SK-N-SH (cell line): ENCODE measurements around the gene CCDC169.

ENCODE experiments used
- CTCF ChIP-seq: fragments of 200-600 bp; sonication (generic); IDR thresholded peaks from 2 replicates; pipeline ENCODE4 v1.6.1; 2017; ENCODE audit warnings: antibody characterized with exemption, mild to moderate bottlenecking, moderate library complexity
- ELF1 ChIP-seq: IDR thresholded peaks from 2 replicates; pipeline ENCODE4 v1.4.0; 2012
- JUND ChIP-seq: IDR thresholded peaks from 2 replicates; pipeline ENCODE4 v1.4.0; 2012
- MXI1 ChIP-seq: IDR thresholded peaks from 2 replicates; pipeline ENCODE4 v1.6.1; 2012; ENCODE audit warnings: mild to moderate bottlenecking, low read depth, low read length, improper control_type of control experiment
- NFIC ChIP-seq: IDR thresholded peaks from 2 replicates; pipeline ENCODE4 v1.4.0; 2012; ENCODE audit warnings: borderline replicate concordance
- NRF1 ChIP-seq: IDR thresholded peaks from 2 replicates; pipeline ENCODE4 v1.6.1; 2012; ENCODE audit warnings: low read depth, mild to moderate bottlenecking, low read length
- POLR2AphosphoS5 ChIP-seq: IDR thresholded peaks from 2 replicates; pipeline ENCODE4 v1.6.1; 2012; ENCODE audit warnings: low read depth, low read length
- RAD21 ChIP-seq: IDR thresholded peaks from 2 replicates; pipeline ENCODE4 v1.6.1; 2012; ENCODE audit warnings: mild to moderate bottlenecking, low read length
- RCOR1 ChIP-seq: fragments of 150-350 bp; IDR thresholded peaks from 2 replicates; pipeline ENCODE4 v1.6.1; 2017; ENCODE audit warnings: antibody characterized with exemption, low read length
- REST ChIP-seq: IDR thresholded peaks from 2 replicates; pipeline ENCODE4 v1.6.1; 2012; ENCODE audit warnings: mild to moderate bottlenecking, low read depth, low read length, moderate library complexity
- RFX5 ChIP-seq: IDR thresholded peaks from 2 replicates; pipeline ENCODE4 v1.6.1; 2012; ENCODE audit warnings: mild to moderate bottlenecking, improper control_type of control experiment, low read length
- SMC3 ChIP-seq: IDR thresholded peaks from 2 replicates; pipeline ENCODE4 v1.6.1; 2012; ENCODE audit warnings: low read depth, low read length, improper control_type of control experiment
- TCF12 ChIP-seq: IDR thresholded peaks from 2 replicates; pipeline ENCODE4 v1.4.0; 2012
- USF2 ChIP-seq: fragments of 150-350 bp; IDR thresholded peaks from 2 replicates; pipeline ENCODE4 v1.6.1; 2017; ENCODE audit warnings: antibody characterized with exemption, low read length, low read depth, borderline replicate concordance

- TF ChIP-seq CTCF, result no peak
- TF ChIP-seq MXI1, result no peak
- TF ChIP-seq USF2, result no peak
- no peak for TF ChIP-seq SMC3
- TF ChIP-seq REST, result no peak
- no peak for TF ChIP-seq POLR2AphosphoS5
- TF ChIP-seq TCF12, result no peak
- no peak for TF ChIP-seq ELF1
- TF ChIP-seq NRF1, result no peak
- TF ChIP-seq RFX5, result no peak
- TF ChIP-seq JUND, result no peak
- TF ChIP-seq RAD21, result no peak
- no peak for TF ChIP-seq NFIC
- TF ChIP-seq RCOR1, result no peak
Measured at GRCh38 chr13:36190771-36191170, 106.8 kb downstream of the CCDC169 start.
